22Rv1 (cell line): ENCODE measurements around the gene DNAJB8.
A peak's percentile ranks its signal among the peaks of the same experiment; 100 is the strongest.

Source experiments
- ZFX ChIP-seq: fragments of 450-650 bp; IDR thresholded peaks from 2 replicates; pipeline ENCODE4 v1.6.1; 2017; ENCODE audit warnings: antibody characterized with exemption, borderline replicate concordance
- TF ChIP-seq, protein P1 (sequence below): fragments of 450-650 bp; IDR thresholded peaks from 2 replicates; pipeline ENCODE4 v1.5.1; 2017; ENCODE audit warnings: mild to moderate bottlenecking

DNA sequence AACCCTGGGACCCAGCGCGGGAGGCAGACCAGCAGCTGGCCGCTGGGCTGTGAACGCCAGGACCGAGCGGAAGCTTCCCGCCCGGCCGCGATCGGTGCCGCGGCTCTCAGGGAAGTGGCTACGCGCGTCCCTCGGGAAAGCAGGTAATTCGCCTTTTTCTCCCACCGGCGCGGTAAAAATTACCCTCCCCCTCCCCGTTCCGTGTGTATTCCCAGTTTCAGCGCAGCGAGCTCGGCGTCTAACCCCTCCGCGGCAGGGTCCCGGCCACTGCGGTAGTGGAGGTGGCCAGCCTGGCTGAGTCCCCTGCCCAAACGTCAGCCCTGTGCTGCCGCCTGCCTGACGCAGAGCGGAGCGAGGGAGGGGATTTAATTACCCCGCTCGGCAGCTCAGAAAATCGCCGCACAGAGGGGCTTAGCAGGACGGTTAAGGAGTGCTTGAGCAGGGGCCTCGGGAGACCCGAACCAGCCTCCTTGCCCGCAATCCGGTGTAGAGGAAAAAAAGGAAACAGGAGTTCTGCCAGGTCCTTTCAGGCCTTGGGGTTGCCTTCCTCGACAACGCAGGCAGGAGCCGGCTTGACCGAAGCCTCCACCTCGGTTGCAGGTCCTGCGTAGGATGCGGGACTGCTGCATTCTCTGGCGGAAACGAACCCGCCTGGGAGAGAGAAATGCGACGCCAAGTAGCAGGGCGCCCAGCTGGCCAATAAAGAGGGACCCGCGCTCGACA is 23.4 kb upstream of the DNAJB8 start:
- TF ChIP-seq, protein P1, sequence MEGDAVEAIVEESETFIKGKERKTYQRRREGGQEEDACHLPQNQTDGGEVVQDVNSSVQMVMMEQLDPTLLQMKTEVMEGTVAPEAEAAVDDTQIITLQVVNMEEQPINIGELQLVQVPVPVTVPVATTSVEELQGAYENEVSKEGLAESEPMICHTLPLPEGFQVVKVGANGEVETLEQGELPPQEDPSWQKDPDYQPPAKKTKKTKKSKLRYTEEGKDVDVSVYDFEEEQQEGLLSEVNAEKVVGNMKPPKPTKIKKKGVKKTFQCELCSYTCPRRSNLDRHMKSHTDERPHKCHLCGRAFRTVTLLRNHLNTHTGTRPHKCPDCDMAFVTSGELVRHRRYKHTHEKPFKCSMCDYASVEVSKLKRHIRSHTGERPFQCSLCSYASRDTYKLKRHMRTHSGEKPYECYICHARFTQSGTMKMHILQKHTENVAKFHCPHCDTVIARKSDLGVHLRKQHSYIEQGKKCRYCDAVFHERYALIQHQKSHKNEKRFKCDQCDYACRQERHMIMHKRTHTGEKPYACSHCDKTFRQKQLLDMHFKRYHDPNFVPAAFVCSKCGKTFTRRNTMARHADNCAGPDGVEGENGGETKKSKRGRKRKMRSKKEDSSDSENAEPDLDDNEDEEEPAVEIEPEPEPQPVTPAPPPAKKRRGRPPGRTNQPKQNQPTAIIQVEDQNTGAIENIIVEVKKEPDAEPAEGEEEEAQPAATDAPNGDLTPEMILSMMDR: peak; percentile 33
- TF ChIP-seq ZFX: no peak
